Measurements from ENCODE around the gene ZNF397. TPM values are rescaled to one million over a fixed set of nuclear protein-coding genes. Genes with fewer than 3 reads are reported as not detected.
"Not testable (repeated sequence)": the region's sequence is repeated elsewhere in the genome, so short reads cannot be mapped to it uniquely, and the experiment has no call there.

The ZNF397 gene
- total and polyA plus RNA-seq, 7 experiments from 2014 or later = 9.0 to 59.1 (median 14.5) TPM

DNA sequence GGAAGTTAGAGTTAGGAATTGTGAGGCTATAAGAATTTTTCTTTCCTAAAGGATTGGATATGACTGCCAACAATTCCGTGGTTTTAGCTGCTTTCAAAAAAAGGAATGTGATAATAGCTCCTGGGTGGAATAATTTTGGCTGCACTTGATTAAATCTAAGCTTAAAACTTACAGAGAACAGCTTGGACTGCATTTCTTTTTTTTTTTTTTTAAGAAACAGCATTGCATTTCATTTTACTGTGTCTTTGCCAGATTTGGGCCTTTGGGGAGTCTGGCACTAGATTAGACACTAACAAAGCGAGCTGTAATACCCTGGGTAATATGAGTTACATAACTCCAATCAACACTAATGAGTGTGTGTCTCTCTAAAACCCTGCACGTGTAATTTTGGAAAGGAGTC, 37.8 kb upstream of the ZNF397 start:
- no peaks in the 10 kb centered on the region for H3K36me3 ChIP-seq (ENCODE audit: control insufficient read depth in 2 of 3, insufficient read depth in 3 of 3, low read length in 3 of 3)
- Mint-ChIP-seq H3K9me3 (peaks cover 0 to 13% (median 7%) of the 10 kb centered on the region in 11 donors), H3K4me3 (no peak overlapping the region), H3K27me3 (peaks cover 0 to 5% (median 0%) of the 10 kb centered on the region in 5 donors), H3K27ac (no peak overlapping the region), H3K36me3 (peaks cover 0 to 12% (median 8%) of the 10 kb centered on the region in 5 donors), H3K4me1 (no peaks in the 10 kb centered on the region)
- POLR2A ChIA-PET = no interaction called here
- H3K9me3 ChIP-seq (ENCODE audit: control insufficient read depth in 2 of 3, low read length in 3 of 3) = no peaks in the 10 kb centered on the region
- H3K4me3 ChIP-seq (ENCODE audit: low read length) = no peak overlapping the region
- H3K27ac ChIP-seq (ENCODE audit: low read depth, low read length) = no peak overlapping the region
- DNase-seq = no peak
- no peak for ATAC-seq
- H3K27me3 ChIP-seq (ENCODE audit: control insufficient read depth in 2 of 2, insufficient read depth in 2 of 2, low read length in 2 of 2) = no peaks in the 10 kb centered on the region
- intact Hi-C loops (cut with micrococcal nuclease) = no loop called here
- no peaks in the 10 kb centered on the region for H3K4me1 ChIP-seq (ENCODE audit: control insufficient read depth in 2 of 2, insufficient read depth in 2 of 2, low read length in 2 of 2)
- CTCF ChIA-PET = no interaction called here

DNA sequence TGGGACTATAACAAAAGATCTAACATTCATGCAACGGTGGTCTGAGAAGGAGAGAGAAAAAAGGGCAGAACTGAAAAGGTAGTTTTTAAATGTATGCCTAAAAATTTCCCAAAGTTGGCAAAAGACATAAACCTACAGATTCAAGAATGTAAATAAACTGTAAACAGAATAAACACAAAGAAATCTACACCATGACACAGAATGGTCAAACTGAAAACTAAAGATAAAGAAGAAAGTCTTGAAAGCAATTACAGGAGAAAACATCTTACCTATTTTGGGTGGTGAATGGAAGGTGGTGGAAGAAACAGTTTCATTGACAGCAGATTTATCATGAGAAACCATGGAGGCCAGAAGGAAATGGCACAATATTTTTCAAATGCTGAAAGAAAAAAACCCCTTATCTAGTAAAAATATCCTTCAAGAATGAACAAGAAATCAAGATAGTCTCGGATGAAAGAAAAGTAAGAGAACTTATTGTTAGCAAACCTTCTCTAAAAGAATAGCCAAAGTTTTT, 35.6 kb upstream of the ZNF397 start:
- no peak overlapping the region for H3K4me3 ChIP-seq (ENCODE audit: low read length)
- CTCF ChIA-PET = no interaction called here
- POLR2A ChIA-PET = no interaction called here

DNA sequence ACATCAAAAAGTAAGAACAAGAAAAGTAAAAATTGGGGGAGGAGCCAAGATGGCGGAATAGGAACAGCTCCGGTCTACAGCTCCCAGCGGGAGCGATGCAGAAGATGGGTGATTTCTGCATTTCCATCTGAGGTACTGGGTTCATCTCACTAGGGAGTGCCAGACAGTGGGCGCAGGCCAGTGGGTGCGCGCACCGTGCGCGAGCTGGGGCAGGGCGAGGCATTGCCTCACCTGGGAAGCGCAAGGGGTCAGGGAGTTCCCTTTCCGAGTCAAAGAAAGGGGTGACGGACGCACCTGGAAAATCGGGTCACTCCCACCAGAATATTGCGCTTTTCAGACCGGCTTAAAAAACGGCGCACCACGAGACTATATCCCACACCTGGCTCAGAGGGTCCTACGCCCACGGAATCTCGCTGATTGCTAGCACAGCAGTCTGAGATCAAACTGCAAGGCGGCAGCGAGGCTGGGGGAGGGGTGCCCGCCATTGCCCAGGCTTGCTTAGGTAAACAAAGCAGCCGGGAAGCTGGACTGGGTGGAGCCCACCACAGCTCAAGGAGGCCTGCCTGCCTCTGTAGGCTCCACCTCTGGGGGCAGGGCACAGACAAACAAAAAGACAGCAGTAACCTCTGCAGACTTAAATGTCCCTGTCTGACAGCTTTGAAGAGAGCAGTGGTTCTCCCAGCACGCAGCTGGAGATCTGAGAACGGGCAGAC, 34.9 kb upstream of the ZNF397 start:
- Mint-ChIP-seq H3K9me3 (peaks cover 0 to 13% (median 7%) of the 10 kb centered on the region in 11 donors), H3K36me3 (peaks cover 0 to 12% (median 8%) of the 10 kb centered on the region in 5 donors)
- H3K27ac Mint-ChIP-seq; H3K27ac ChIP-seq (ENCODE audit: low read depth, low read length); H3K9me3 ChIP-seq (ENCODE audit: control insufficient read depth in 2 of 3, low read length in 3 of 3); DNase-seq; CTCF ChIA-PET; H3K4me3 ChIP-seq (ENCODE audit: low read length); H3K27me3 Mint-ChIP-seq; H3K4me1 Mint-ChIP-seq; H3K36me3 ChIP-seq (ENCODE audit: control insufficient read depth in 2 of 3, insufficient read depth in 3 of 3, low read length in 3 of 3); H3K4me1 ChIP-seq (ENCODE audit: control insufficient read depth in 2 of 2, insufficient read depth in 2 of 2, low read length in 2 of 2); H3K4me3 Mint-ChIP-seq; H3K27me3 ChIP-seq (ENCODE audit: control insufficient read depth in 2 of 2, insufficient read depth in 2 of 2, low read length in 2 of 2); ATAC-seq; intact Hi-C loops (cut with micrococcal nuclease); POLR2A ChIA-PET: not testable (repeated sequence)

More for the DNA sequence above, 35.6 kb upstream of the ZNF397 start:
- no peaks in the 10 kb centered on the region for H3K36me3 ChIP-seq (ENCODE audit: control insufficient read depth in 2 of 3, insufficient read depth in 3 of 3, low read length in 3 of 3)
- DNase-seq (no peak), ATAC-seq (no peak)
- H3K9me3 ChIP-seq (ENCODE audit: control insufficient read depth in 2 of 3, low read length in 3 of 3) = no peaks in the 10 kb centered on the region
- peaks cover 0 to 12% (median 8%) of the 10 kb centered on the region in 5 donors for H3K36me3 Mint-ChIP-seq
- no peaks in the 10 kb centered on the region for H3K4me1 Mint-ChIP-seq
- intact Hi-C loops (cut with micrococcal nuclease) = no loop called here
- no peaks in the 10 kb centered on the region for H3K4me1 ChIP-seq (ENCODE audit: control insufficient read depth in 2 of 2, insufficient read depth in 2 of 2, low read length in 2 of 2)
- no peaks in the 10 kb centered on the region for H3K27me3 ChIP-seq (ENCODE audit: control insufficient read depth in 2 of 2, insufficient read depth in 2 of 2, low read length in 2 of 2)
- H3K4me3 Mint-ChIP-seq = no peak overlapping the region
- no peak overlapping the region for H3K27ac ChIP-seq (ENCODE audit: low read depth, low read length)
- H3K9me3 Mint-ChIP-seq = peaks cover 0 to 13% (median 7%) of the 10 kb centered on the region in 11 donors
- peaks cover 0 to 5% (median 0%) of the 10 kb centered on the region in 5 donors for H3K27me3 Mint-ChIP-seq
- H3K27ac Mint-ChIP-seq = peak overlapping the region in 1 of 9 donors; percentile 23

DNA sequence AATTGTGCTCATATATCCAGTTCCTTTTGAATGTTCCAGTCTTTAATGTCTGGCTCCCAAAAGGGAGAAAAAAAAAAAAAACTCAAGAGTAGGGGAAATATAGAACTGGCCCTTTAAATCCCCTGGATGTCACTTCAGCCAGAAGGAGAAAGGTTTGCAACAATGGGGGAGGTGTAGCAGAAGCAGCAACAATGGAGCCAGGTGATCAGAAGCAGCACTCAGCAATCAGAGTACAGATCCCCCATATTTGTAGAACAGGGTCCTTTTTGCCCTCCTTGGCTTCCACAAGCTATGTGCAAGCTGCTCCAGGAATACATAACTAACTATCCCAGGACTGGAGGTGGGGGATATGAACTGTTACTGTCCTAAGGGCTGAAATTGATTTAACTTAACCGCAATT, 25.8 kb upstream of the ZNF397 start:
- peaks cover 0 to 4% (median 0%) of the 10 kb centered on the region in 5 donors for H3K27me3 Mint-ChIP-seq
- peaks cover 0 to 1% (median 0%) of the 10 kb centered on the region in 7 donors for H3K4me1 Mint-ChIP-seq
- H3K9me3 ChIP-seq (ENCODE audit: control insufficient read depth in 2 of 3, low read length in 3 of 3) = no peaks in the 10 kb centered on the region
- ChIA-PET POLR2A (no interaction called here), CTCF (interaction anchor here (0.6 kb wide), 1 partner anchor 1037 kb away, joined by 5 read pairs; no protein-coding TSS in a partner anchor)
- H3K4me1 ChIP-seq (ENCODE audit: control insufficient read depth in 2 of 2, insufficient read depth in 2 of 2, low read length in 2 of 2) = no peaks in the 10 kb centered on the region
- no peaks in the 10 kb centered on the region for H3K36me3 ChIP-seq (ENCODE audit: control insufficient read depth in 2 of 3, insufficient read depth in 3 of 3, low read length in 3 of 3)
- H3K36me3 Mint-ChIP-seq = no peaks in the 10 kb centered on the region
- peaks cover 0 to 2% (median 0%) of the 10 kb centered on the region in 11 donors for H3K9me3 Mint-ChIP-seq
- H3K27me3 ChIP-seq (ENCODE audit: control insufficient read depth in 2 of 2, insufficient read depth in 2 of 2, low read length in 2 of 2) = no peaks in the 10 kb centered on the region
- ATAC-seq (no peak), DNase-seq (no peak)
- no peak overlapping the region for H3K4me3 Mint-ChIP-seq
- H3K27ac ChIP-seq (ENCODE audit: low read depth, low read length) = no peak overlapping the region
- no peak overlapping the region for H3K4me3 ChIP-seq (ENCODE audit: low read length)
- H3K27ac Mint-ChIP-seq = peak overlapping the region in 1 of 9 donors; percentile 78
- intact Hi-C loops (cut with micrococcal nuclease) = no loop called here

DNA sequence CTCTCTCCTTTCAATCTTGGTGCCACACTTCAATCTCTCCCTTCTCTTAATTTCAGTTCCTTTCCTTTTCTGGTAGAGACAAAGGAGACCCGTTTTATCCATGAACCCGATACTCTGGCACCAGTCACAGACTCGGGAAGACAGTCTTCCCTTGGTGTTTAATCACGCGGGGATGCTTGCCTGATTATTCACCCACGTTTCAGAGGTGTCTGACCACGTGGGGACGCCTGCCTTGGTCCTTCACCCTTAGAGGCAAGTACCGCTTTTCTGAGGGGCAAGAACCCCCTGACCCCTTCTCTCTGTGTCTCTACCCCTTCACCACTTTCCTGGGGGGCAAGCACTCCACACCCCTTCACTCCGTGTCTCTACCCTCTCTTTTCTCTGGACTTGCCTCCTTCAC, 24.2 kb upstream of the ZNF397 start:
- DNase-seq; CTCF ChIA-PET; H3K9me3 ChIP-seq (ENCODE audit: control insufficient read depth in 2 of 3, low read length in 3 of 3); H3K4me3 ChIP-seq (ENCODE audit: low read length); H3K36me3 ChIP-seq (ENCODE audit: control insufficient read depth in 2 of 3, insufficient read depth in 3 of 3, low read length in 3 of 3); POLR2A ChIA-PET; H3K27ac ChIP-seq (ENCODE audit: low read depth, low read length); H3K4me3 Mint-ChIP-seq; H3K27me3 Mint-ChIP-seq; H3K4me1 Mint-ChIP-seq; H3K36me3 Mint-ChIP-seq; ATAC-seq; H3K27me3 ChIP-seq (ENCODE audit: control insufficient read depth in 2 of 2, insufficient read depth in 2 of 2, low read length in 2 of 2); H3K4me1 ChIP-seq (ENCODE audit: control insufficient read depth in 2 of 2, insufficient read depth in 2 of 2, low read length in 2 of 2); H3K9me3 Mint-ChIP-seq; intact Hi-C loops (cut with micrococcal nuclease): not testable (repeated sequence)
- peak overlapping the region in 1 of 9 donors; percentile 3 for H3K27ac Mint-ChIP-seq

- H3K9me3 ChIP-seq (ENCODE audit: control insufficient read depth in 2 of 3, low read length in 3 of 3); H3K36me3 ChIP-seq (ENCODE audit: control insufficient read depth in 2 of 3, insufficient read depth in 3 of 3, low read length in 3 of 3); ATAC-seq; H3K27ac ChIP-seq (ENCODE audit: low read depth, low read length); CTCF ChIA-PET; H3K27me3 ChIP-seq (ENCODE audit: control insufficient read depth in 2 of 2, insufficient read depth in 2 of 2, low read length in 2 of 2); H3K4me1 Mint-ChIP-seq; H3K4me1 ChIP-seq (ENCODE audit: control insufficient read depth in 2 of 2, insufficient read depth in 2 of 2, low read length in 2 of 2); H3K4me3 Mint-ChIP-seq; H3K4me3 ChIP-seq (ENCODE audit: low read length); DNase-seq; H3K9me3 Mint-ChIP-seq; H3K27ac Mint-ChIP-seq; POLR2A ChIA-PET; H3K27me3 Mint-ChIP-seq; H3K36me3 Mint-ChIP-seq; intact Hi-C loops (cut with micrococcal nuclease): not testable (repeated sequence)
Observed at GRCh38 chr18:35219331-35219730, 21.5 kb upstream of the ZNF397 start.

GRCh38 chr18:35220424-35220823, 20.4 kb upstream of the ZNF397 start:
- no peaks in the 10 kb centered on the region for H3K4me1 ChIP-seq (ENCODE audit: control insufficient read depth in 2 of 2, insufficient read depth in 2 of 2, low read length in 2 of 2)
- H3K4me1 Mint-ChIP-seq = peaks cover 0 to 1% (median 0%) of the 10 kb centered on the region in 7 donors
- no peak overlapping the region for H3K4me3 ChIP-seq (ENCODE audit: low read length)
- DNase-seq (no peak), ATAC-seq (no peak)
- H3K27ac Mint-ChIP-seq = no peak overlapping the region
- H3K36me3 ChIP-seq (ENCODE audit: control insufficient read depth in 2 of 3, insufficient read depth in 3 of 3, low read length in 3 of 3) = no peaks in the 10 kb centered on the region
- no peaks in the 10 kb centered on the region for H3K27me3 ChIP-seq (ENCODE audit: control insufficient read depth in 2 of 2, insufficient read depth in 2 of 2, low read length in 2 of 2)
- no peak overlapping the region for H3K27ac ChIP-seq (ENCODE audit: low read depth, low read length)
- no peak overlapping the region for H3K4me3 Mint-ChIP-seq
- intact Hi-C loops (cut with micrococcal nuclease) = no loop called here
- ChIA-PET CTCF (no interaction called here), POLR2A (no interaction called here)
- no peaks in the 10 kb centered on the region for H3K9me3 Mint-ChIP-seq
- H3K36me3 Mint-ChIP-seq = no peaks in the 10 kb centered on the region
- H3K9me3 ChIP-seq (ENCODE audit: control insufficient read depth in 2 of 3, low read length in 3 of 3) = no peaks in the 10 kb centered on the region
- peaks cover 0 to 10% (median 4%) of the 10 kb centered on the region in 5 donors for H3K27me3 Mint-ChIP-seq
